IMR-90 (cell line): ENCODE measurements around the gene RORC. TPM values are rescaled to one million over a fixed set of nuclear protein-coding genes. Genes with fewer than 3 reads are reported as not detected.

Source experiments
- ATAC-seq: fragments of 200-7000 bp; cut with Tn5 transposase; 2 replicates; pipeline ENCODE4 v1.9.1; 2020; ENCODE audit warnings: low read depth, mild to moderate bottlenecking, moderate library complexity
- BruUV-seq: library from RNA; stranded (reverse); fragments of 400-500 nt; replicated peaks from 2 replicates; lab custom pipeline; 2021; lab: Mats Ljungman, UMichigan
- CTCF ChIA-PET: fragments of 300-600 bp; formaldehyde crosslinking; extraction: SDS; loops from one replicate; lab custom pipeline; 2021; ENCODE audit warnings: antibody characterized with exemption; lab: Yijun Ruan, JAX
- POLR2A ChIA-PET: fragments of 300-600 bp; sonication (Branson Sonifier 250); formaldehyde crosslinking; loops from one replicate; lab custom pipeline; 2022; ENCODE audit warnings: antibody characterized with exemption; ENCODE audit not compliant: unreplicated experiment; lab: Charles Lee
- DNase-seq: peaks from one replicate; pipeline ENCODE4 v3.0.0; 2013
- H2AFZ ChIP-seq: replicated peaks from 2 replicates; pipeline ENCODE3; 2013; ENCODE audit warnings: low read length, mild to moderate bottlenecking; ENCODE audit not compliant: poor library complexity
- H2AK5ac ChIP-seq: 2 replicates; pipeline ENCODE4 v1.6.1; 2013; ENCODE audit warnings: low read depth, low read length, inconsistent platforms
- H2AK9ac ChIP-seq: replicated peaks from 2 replicates; pipeline ENCODE3; 2013; ENCODE audit warnings: mild to moderate bottlenecking, low read depth, low read length, moderate library complexity; ENCODE audit not compliant: poor library complexity
- H2BK120ac ChIP-seq: 2 replicates; pipeline ENCODE4 v1.6.1; 2013; ENCODE audit warnings: low read depth, low read length, inconsistent platforms
- H2BK15ac ChIP-seq: 3 replicates; pipeline ENCODE4 v1.6.1; 2013; ENCODE audit warnings: low read depth, low read length, inconsistent platforms
- H2BK20ac ChIP-seq: 2 replicates; pipeline ENCODE4 v1.6.1; 2013; ENCODE audit warnings: low read depth, mild to moderate bottlenecking, inconsistent platforms, low read length, moderate library complexity
- H2BK5ac ChIP-seq: 2 replicates; pipeline ENCODE4 v1.6.1; 2013; ENCODE audit warnings: mild to moderate bottlenecking, low read depth, low read length, inconsistent platforms; ENCODE audit not compliant: poor library complexity, severe bottlenecking
- H3K14ac ChIP-seq: replicated peaks from 2 replicates; pipeline ENCODE4 v1.6.1; 2013; ENCODE audit warnings: low read depth, low read length, inconsistent platforms
- H3K18ac ChIP-seq: 2 replicates; pipeline ENCODE4 v1.6.1; 2013; ENCODE audit warnings: low read depth, low read length, control low read depth
- H3K23ac ChIP-seq: 2 replicates; pipeline ENCODE4 v1.6.1; 2013; ENCODE audit warnings: low read depth, low read length, inconsistent platforms
- H3K27ac ChIP-seq: 2 replicates; pipeline ENCODE4 v1.5.1; 2013; ENCODE audit warnings: mild to moderate bottlenecking, control low read depth, low read length; ENCODE audit not compliant: insufficient read depth
- H3K27me3 ChIP-seq: 2 replicates; pipeline ENCODE4 v1.6.1; 2013; ENCODE audit warnings: low read length; ENCODE audit not compliant: control insufficient read depth, insufficient read depth
- H3K36me3 ChIP-seq: 2 replicates; pipeline ENCODE4 v1.6.1; 2013; ENCODE audit warnings: low read length, mixed read lengths; ENCODE audit not compliant: control insufficient read depth, insufficient read depth
- H3K4ac ChIP-seq: 2 replicates; pipeline ENCODE4 v1.6.1; 2013; ENCODE audit warnings: low read depth, low read length, inconsistent platforms
- H3K4me1 ChIP-seq: 2 replicates; pipeline ENCODE4 v1.6.1; 2013; ENCODE audit warnings: low read length, mixed read lengths; ENCODE audit not compliant: control insufficient read depth, insufficient read depth
- H3K4me2 ChIP-seq: 2 replicates; pipeline ENCODE4 v1.6.1; 2013; ENCODE audit warnings: low read depth, mild to moderate bottlenecking, control low read depth, low read length, moderate library complexity
- H3K4me3 ChIP-seq: 2 replicates; pipeline ENCODE4 v1.5.1; 2013; ENCODE audit warnings: low read depth, mild to moderate bottlenecking, control low read depth, low read length, moderate library complexity; ENCODE audit not compliant: insufficient read depth
- H3K56ac ChIP-seq: 2 replicates; pipeline ENCODE4 v1.6.1; 2013; ENCODE audit warnings: low read length, inconsistent platforms; ENCODE audit not compliant: insufficient read depth; ENCODE audit errors: extremely low read depth
- H3K79me1 ChIP-seq, 2 experiments: 2 replicates each; pipeline ENCODE4 v1.6.1; 2013; ENCODE audit warnings: low read length in 2 of 2, inconsistent platforms in 1 of 2, low read depth in 1 of 2
- H3K9ac ChIP-seq: 2 replicates; pipeline ENCODE4 v1.6.1; 2013; ENCODE audit warnings: low read depth, low read length, control low read depth
- H3K9me1 ChIP-seq: 2 replicates; pipeline ENCODE4 v1.6.1; 2013; ENCODE audit warnings: low read length, inconsistent platforms; ENCODE audit not compliant: insufficient read depth
- H3K9me3 ChIP-seq: 2 replicates; pipeline ENCODE4 v1.6.1; 2013; ENCODE audit warnings: low read length; ENCODE audit not compliant: control insufficient read depth, insufficient read depth
- H4K20me1 ChIP-seq: 2 replicates; pipeline ENCODE4 v1.6.1; 2013; ENCODE audit warnings: low read length, inconsistent platforms; ENCODE audit not compliant: insufficient read depth
- H4K5ac ChIP-seq: 2 replicates; pipeline ENCODE4 v1.6.1; 2013; ENCODE audit warnings: mild to moderate bottlenecking, low read depth, low read length, control low read depth
- H4K8ac ChIP-seq, 2 experiments: 2 replicates each; pipeline ENCODE4 v1.6.1; 2013; ENCODE audit warnings: low read depth in 2 of 2, low read length in 2 of 2, control low read depth in 1 of 2, inconsistent platforms in 1 of 2
- H4K91ac ChIP-seq: 2 replicates; pipeline ENCODE4 v1.6.1; 2013; ENCODE audit warnings: low read depth, low read length, inconsistent platforms; ENCODE audit not compliant: insufficient read depth
- BHLHE40 ChIP-seq: fragments of 150-350 bp; IDR thresholded peaks from 2 replicates; pipeline ENCODE4 v1.6.1; 2016; ENCODE audit warnings: mild to moderate bottlenecking, low read depth, low read length
- CEBPB ChIP-seq: IDR thresholded peaks from 2 replicates; pipeline ENCODE4 v1.6.1; 2012; ENCODE audit warnings: low read depth, low read length, improper control_type of control experiment
- CHD1 ChIP-seq: IDR thresholded peaks from 2 replicates; pipeline ENCODE4 v1.6.1; 2012; ENCODE audit warnings: low read depth, low read length, improper control_type of control experiment
- CTCF ChIP-seq: conservative IDR thresholded peaks from 2 replicates; pipeline ENCODE4 v1.5.1; 2012; ENCODE audit warnings: mild to moderate bottlenecking, low read depth, low read length, improper control_type of control experiment
- ELK1 ChIP-seq: fragments of 150-350 bp; IDR thresholded peaks from 2 replicates; pipeline ENCODE4 v1.6.1; 2016; ENCODE audit warnings: low read depth, mild to moderate bottlenecking, low read length, moderate library complexity, borderline replicate concordance
- FOS ChIP-seq: fragments of 150-350 bp; IDR thresholded peaks from 2 replicates; pipeline ENCODE4 v1.6.1; 2016; ENCODE audit warnings: low read depth, low read length
- MAFK ChIP-seq: IDR thresholded peaks from 2 replicates; pipeline ENCODE4 v1.6.1; 2012; ENCODE audit warnings: low read depth, low read length, improper control_type of control experiment
- MAZ ChIP-seq: IDR thresholded peaks from 2 replicates; pipeline ENCODE4 v1.6.1; 2012; ENCODE audit warnings: low read depth, mild to moderate bottlenecking, low read length, improper control_type of control experiment, moderate library complexity, borderline replicate concordance
- MXI1 ChIP-seq: IDR thresholded peaks from 2 replicates; pipeline ENCODE4 v1.6.1; 2012; ENCODE audit warnings: low read depth, mild to moderate bottlenecking, low read length, moderate library complexity, borderline replicate concordance
- NFE2L2 ChIP-seq: fragments of 150-350 bp; IDR thresholded peaks from 2 replicates; pipeline ENCODE4 v1.6.1; 2016; ENCODE audit warnings: low read depth, mild to moderate bottlenecking, low read length
- POLR2A ChIP-seq: IDR thresholded peaks from 2 replicates; pipeline ENCODE4 v1.6.1; 2012; ENCODE audit warnings: mild to moderate bottlenecking, low read depth, low read length
- RAD21 ChIP-seq: IDR thresholded peaks from 2 replicates; pipeline ENCODE4 v1.6.1; 2012; ENCODE audit warnings: low read length, improper control_type of control experiment
- RCOR1 ChIP-seq: IDR thresholded peaks from 2 replicates; pipeline ENCODE4 v1.6.1; 2012; ENCODE audit warnings: mild to moderate bottlenecking, low read length, improper control_type of control experiment; ENCODE audit not compliant: insufficient replicate concordance
- RFX5 ChIP-seq: IDR thresholded peaks from 2 replicates; pipeline ENCODE4 v1.8.0; 2012; ENCODE audit warnings: low read depth, mild to moderate bottlenecking, low read length, moderate library complexity
- SMC3 ChIP-seq: fragments of 150-350 bp; IDR thresholded peaks from 2 replicates; pipeline ENCODE4 v1.6.1; 2016; ENCODE audit warnings: low read depth, mild to moderate bottlenecking, antibody characterized with exemption, low read length, moderate library complexity
- USF2 ChIP-seq: fragments of 150-350 bp; IDR thresholded peaks from 2 replicates; pipeline ENCODE4 v1.6.1; 2017; ENCODE audit warnings: mild to moderate bottlenecking, antibody characterized with exemption, low read length, low read depth
- WGBS, 2 experiments: methylation state at CpG; one replicate each; pipeline versions ENCODE4 v1.1.5 to v1.1.7; 2013; ENCODE audit warnings: missing lambda C conversion rate in 2 of 2; ENCODE audit not compliant: insufficient read length in 1 of 2; ENCODE audit errors: extremely low coverage in 2 of 2; 5-methylcytosine and 5-hydroxymethylcytosine counted together
- dilution Hi-C: fragments of 300-500 bp; cut with HindIII; formaldehyde crosslinking; loops from one replicate; pipeline ENCODE4 v1.14.3; 2018; ENCODE audit warnings: low sequenced_read_pairs; ENCODE audit not compliant: unreplicated experiment
- in situ Hi-C: fragments of 300-500 bp; cut with MboI; formaldehyde crosslinking; loops from 3 replicates; pipeline ENCODE4 v1.14.3; 2019; ENCODE audit warnings: low sequenced_read_pairs, inconsistent platforms, mixed read lengths
- intact Hi-C: fragments of 100-400 bp; cut with micrococcal nuclease; formaldehyde crosslinking; loops from 2 replicates; pipeline ENCODE4 v1.10.0; 2022
- polyA plus RNA-seq, 3 experiments: library from polyadenylated mRNA; depleted of rRNA; stranded (reverse); fragments of >200 nt; gene quantifications; 2 replicates each; pipeline ENCODE4 v1.2.3, GENCODE V29; 2012; ENCODE audit warnings: low replicate concordance in 1 of 3
- total RNA-seq: library from RNA; depleted of rRNA; stranded (reverse); fragments of >200 nt; gene quantifications from 2 replicates; pipeline ENCODE4 v1.2.3, GENCODE V29; 2012

The RORC gene
- total and polyA plus RNA-seq, 2 of the 4 experiments (the other 2 are of a cell fraction) = not detected

- no peaks in the 10 kb centered on the region for H3K9me3 ChIP-seq
- in situ Hi-C loops = no loop called here
- TF ChIP-seq ELK1 = no peak
- TF ChIP-seq RCOR1 = no peak
- no peak for TF ChIP-seq CHD1
- no peak for TF ChIP-seq CTCF
- no peak for TF ChIP-seq BHLHE40
- no peak for TF ChIP-seq MAZ
- TF ChIP-seq CEBPB = no peak
- TF ChIP-seq SMC3 = no peak
- no peak for TF ChIP-seq MAFK
- no peak for TF ChIP-seq MXI1
- no peak for TF ChIP-seq USF2
- no peak for TF ChIP-seq FOS
- TF ChIP-seq NFE2L2 = no peak
- TF ChIP-seq POLR2A = no peak
- TF ChIP-seq RAD21 = no peak
- no peak for TF ChIP-seq RFX5
- peaks cover 49% of the 10 kb centered on the region for H3K27me3 ChIP-seq
- H2BK20ac ChIP-seq = no peak overlapping the region
- dilution Hi-C loops = no loop called here
- no peaks in the 10 kb centered on the region; the same call in 1 of the 2 replicates for H3K4me1 ChIP-seq
- no peak overlapping the region for H3K4ac ChIP-seq
- no TSS peak for BruUV-seq
- no peak overlapping the region for H4K91ac ChIP-seq
- no peak overlapping the region for H3K14ac ChIP-seq
- H3K9ac ChIP-seq = no peak overlapping the region
- no peak overlapping the region for H2AK5ac ChIP-seq
- no peak overlapping the region for H4K8ac ChIP-seq
- DNase-seq = peak; percentile 72
- no peaks in the 10 kb centered on the region for H3K79me1 ChIP-seq
- H2AK9ac ChIP-seq = no peak overlapping the region
- intact Hi-C loops = no loop called here
- H2BK5ac ChIP-seq = no peak overlapping the region
- ChIA-PET CTCF (no interaction called here), POLR2A (no interaction called here)
- H2BK15ac ChIP-seq = no peak overlapping the region
- no peak overlapping the region for H4K5ac ChIP-seq
- no peak overlapping the region for H3K27ac ChIP-seq
- no peak overlapping the region for H3K18ac ChIP-seq
- H3K56ac ChIP-seq = no peak overlapping the region
- H2AFZ ChIP-seq = no peak overlapping the region
- no peak for ATAC-seq
- no CpG with 5 or more reads among the region's 2 CpGs for WGBS, 2 experiments
- no peak overlapping the region for H3K23ac ChIP-seq
- H2BK120ac ChIP-seq = no peak overlapping the region
- H3K4me2 ChIP-seq = no peak overlapping the region
- no peaks in the 10 kb centered on the region for H3K36me3 ChIP-seq
- H3K4me3 ChIP-seq = no peak overlapping the region
- H3K9me1 ChIP-seq = no peaks in the 10 kb centered on the region
- H4K20me1 ChIP-seq = no peaks in the 10 kb centered on the region
Measured at GRCh38 chr1:151841141-151841540, 9.5 kb upstream of the RORC start.
